Lung (tissue), 12 donors: ENCODE results near the gene GCSAM. TPM values are rescaled to one million over a fixed set of nuclear protein-coding genes. Genes with fewer than 3 reads are reported as not detected.

ENCODE experiments used
- ATAC-seq: fragments of 200-7000 bp; cut with Tn5 transposase; one replicate; pipeline ENCODE4 v1.9.1; 2020; ENCODE audit warnings: moderate number of reproducible peaks; ENCODE audit not compliant: insufficient read depth, low FRiP score
- DNase-seq, 3 donors: peaks; one replicate each; pipeline ENCODE4 v3.0.0-alpha.2; 2013 to 2017
- H3K27ac ChIP-seq, 2 donors: one replicate each; pipeline ENCODE4 v1.5.1; 2013; ENCODE audit warnings: mild to moderate bottlenecking in 2 of 2, moderate library complexity in 2 of 2, control low read depth in 1 of 2, inconsistent platforms in 1 of 2, low read depth in 1 of 2, low read length in 1 of 2
- H3K27me3 ChIP-seq, 3 donors: one replicate each; pipeline ENCODE4 v1.5.1; 2013; ENCODE audit warnings: low read length in 2 of 3; ENCODE audit not compliant: control insufficient read depth in 3 of 3, insufficient read depth in 3 of 3
- H3K36me3 ChIP-seq, 4 donors: one replicate each; pipeline ENCODE4 v1.5.1; 2013; ENCODE audit warnings: low read length in 4 of 4, mild to moderate bottlenecking in 1 of 4, moderate library complexity in 1 of 4; ENCODE audit not compliant: control insufficient read depth in 4 of 4, insufficient read depth in 4 of 4
- H3K4me1 ChIP-seq, 5 donors: one replicate each; pipeline ENCODE4 v1.5.1; 2013; ENCODE audit warnings: low read length in 5 of 5, mild to moderate bottlenecking in 2 of 5, moderate library complexity in 1 of 5; ENCODE audit not compliant: control insufficient read depth in 5 of 5, insufficient read depth in 5 of 5
- H3K4me3 ChIP-seq: one replicate; pipeline ENCODE4 v1.5.1; 2013; ENCODE audit warnings: mild to moderate bottlenecking, control low read depth, moderate library complexity
- H3K9ac ChIP-seq, 2 donors: one replicate each; pipeline ENCODE4 v1.5.1; 2013; ENCODE audit warnings: low read length in 2 of 2, control low read depth in 1 of 2; ENCODE audit not compliant: insufficient read depth in 1 of 2
- H3K9me3 ChIP-seq, 4 donors: one replicate each; pipeline ENCODE4 v1.5.1; 2013; ENCODE audit warnings: low read length in 3 of 4, mild to moderate bottlenecking in 1 of 4, moderate library complexity in 1 of 4; ENCODE audit not compliant: control insufficient read depth in 4 of 4, insufficient read depth in 3 of 4
- CTCF ChIP-seq: IDR thresholded peaks from 2 replicates; pipeline ENCODE4 v1.5.1; 2012; ENCODE audit warnings: mild to moderate bottlenecking; ENCODE audit errors: control extremely low read depth, extremely low read depth
- WGBS, 2 donors: extraction: QIAGEN DNeasy Blood & Tissue Kit; methylation state at CpG; one replicate each; pipeline ENCODE4 v1.1.7; 2013; 5-methylcytosine and 5-hydroxymethylcytosine counted together
- polyA plus RNA-seq, 2 donors: library from polyadenylated mRNA; stranded (reverse); fragments of 200-250 nt; gene quantifications; one replicate each; pipeline ENCODE4 v1.2.1, GENCODE V29; 2013
- total RNA-seq, 2 donors: library from RNA; depleted of rRNA in 1 of 2; stranded (reverse); fragments of >200 nt in 1 of 2; gene quantifications; one replicate each; pipeline ENCODE4 v1.2.1, GENCODE V29; 2014 to 2021
- donor health status: control.
- donor health status: control.
- donor health status: Bipolar disorder and iron deficiency.
- donor health status: healthy.
- donor health status: DM: yes; HTN: yes; CAD: no.

The GCSAM gene
- total and polyA plus RNA-seq, 4 donors: 0.14 to 0.97 (median 0.47) TPM

DNA sequence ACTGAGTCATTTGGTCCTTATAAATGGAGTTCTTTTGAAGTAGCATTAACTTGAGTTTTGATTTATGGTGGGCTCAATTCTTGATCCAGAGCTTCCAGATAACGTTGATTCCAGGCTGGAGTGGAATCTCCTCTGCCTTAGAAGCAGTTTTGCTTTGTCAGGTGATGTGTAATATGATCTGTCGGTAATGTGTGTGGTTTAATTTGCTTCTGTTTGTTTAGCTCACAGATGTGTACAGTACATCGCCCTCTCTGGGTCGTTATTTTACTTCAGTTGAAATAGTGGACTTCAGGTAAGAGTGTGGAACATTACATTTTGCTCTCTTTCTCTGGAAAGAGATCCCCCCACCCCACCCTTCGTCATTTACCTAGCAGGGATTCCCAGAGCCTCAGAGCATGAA lies 23.7 kb downstream of the GCSAM start:
- no peak for TF ChIP-seq CTCF
- no peak for DNase-seq
- Histone ChIP-seq H3K27me3 (no peaks in the 10 kb centered on the region), H3K4me1 (peaks cover 0 to 4% (median 0%) of the 10 kb centered on the region in 5 donors), H3K9ac (no peak overlapping the region), H3K9me3 (peaks cover 0 to 1% (median 0%) of the 10 kb centered on the region in 4 donors), H3K27ac (no peak overlapping the region), H3K4me3 (no peak overlapping the region), H3K36me3 (peaks cover 0 to 14% (median 0%) of the 10 kb centered on the region in 4 donors)
- WGBS, 2 donors: 74 to 83% methylated on average over 5 of the region's 5 CpGs
- no peak for ATAC-seq

DNA sequence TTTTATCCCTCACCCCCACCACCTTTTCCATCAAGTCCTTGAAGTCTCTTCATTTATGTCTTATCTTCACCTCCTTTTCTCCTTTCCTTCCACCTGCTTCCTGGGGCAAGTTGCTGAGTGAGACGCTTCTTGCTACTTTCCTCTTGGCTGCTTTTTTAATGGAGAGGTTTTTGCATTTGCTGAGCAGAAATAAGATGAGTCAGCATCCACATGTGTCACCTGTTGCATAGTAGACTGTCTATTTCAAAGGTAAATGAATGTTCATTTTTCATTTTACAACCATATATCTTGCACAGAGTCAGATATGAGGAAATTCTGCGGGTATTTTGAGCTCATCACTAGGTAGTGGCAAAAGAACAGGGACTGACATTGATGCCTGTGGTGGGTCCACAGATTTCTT lies 28.3 kb downstream of the GCSAM start:
- Histone ChIP-seq H3K4me3 (no peak overlapping the region), H3K9me3 (no peaks in the 10 kb centered on the region), H3K36me3 (peaks cover 0 to 14% (median 0%) of the 10 kb centered on the region in 4 donors), H3K9ac (no peak overlapping the region), H3K27ac (no peak overlapping the region), H3K27me3 (no peaks in the 10 kb centered on the region), H3K4me1 (peaks cover 0 to 4% (median 0%) of the 10 kb centered on the region in 5 donors)
- ATAC-seq (no peak), DNase-seq (no peak)
- WGBS, 2 donors: 76 to 84% methylated on average over 2 of the region's 2 CpGs
- TF ChIP-seq CTCF: no peak

DNA sequence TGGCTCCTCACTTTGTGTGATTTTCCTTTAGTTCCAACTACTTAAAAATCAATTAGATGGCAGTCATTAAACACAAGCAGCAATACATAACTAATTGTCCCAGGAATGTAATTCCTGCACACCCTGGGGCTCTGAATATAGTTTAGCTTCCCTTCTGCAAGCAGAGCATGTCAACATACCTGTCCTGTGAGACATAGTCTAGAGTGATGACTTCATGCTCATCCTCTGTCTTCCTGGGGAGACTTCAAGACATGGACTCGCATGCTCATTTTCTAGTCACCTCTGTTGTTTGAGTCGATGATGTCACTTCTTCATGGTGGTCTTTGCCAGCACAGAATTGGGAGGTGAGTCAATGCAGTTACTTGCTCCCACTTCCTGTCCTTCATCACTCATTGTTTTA lies 31.1 kb downstream of the GCSAM start:
- ATAC-seq: no peak
- WGBS, 2 donors: 90 to 98% methylated on average over 2 of the region's 2 CpGs
- H3K9ac ChIP-seq: no peak overlapping the region

More for the DNA sequence above, 31.1 kb downstream of the GCSAM start:
- no peaks in the 10 kb centered on the region for H3K27me3 ChIP-seq
- no peak overlapping the region for H3K4me3 ChIP-seq
- H3K36me3 ChIP-seq: peaks cover 0 to 14% (median 0%) of the 10 kb centered on the region in 4 donors
- no peak for DNase-seq
- no peak overlapping the region for H3K27ac ChIP-seq
- peaks cover 0 to 10% (median 0%) of the 10 kb centered on the region in 5 donors for H3K4me1 ChIP-seq
- TF ChIP-seq CTCF: no peak
- no peaks in the 10 kb centered on the region for H3K9me3 ChIP-seq
